Measurements from ENCODE around the gene PLSCR5. TPM values are rescaled to one million over a fixed set of nuclear protein-coding genes. Genes with fewer than 3 reads are reported as not detected.

PLSCR5 gene
- total and polyA plus RNA-seq, 2 donors (not counting 3 experiments of a cell fraction or from before 2014, with no cell fraction given), result not detected

GRCh38 chr3:146590521-146590920 is 14.6 kb downstream of the PLSCR5 start:
- DNase-seq (ENCODE audit: low read depth, low spot score), result peak; percentile 24
- no peak for TF ChIP-seq GATA2 (IDR thresholded peaks at IDR 0.05; ENCODE audit: insufficient read depth, insufficient read length, low read depth, low read length)
- TF ChIP-seq MYC (IDR thresholded peaks at IDR 0.05; ENCODE audit: low read depth, low read length), result no peak
- TF ChIP-seq FOS (IDR thresholded peaks at IDR 0.05; ENCODE audit: borderline replicate concordance, insufficient read depth, low read length), result no peak
- TF ChIP-seq MAX (IDR thresholded peaks at IDR 0.05; ENCODE audit: insufficient read depth, insufficient read length), result no peak
- no peak overlapping the region for H3K4me2 ChIP-seq (ENCODE audit: insufficient read depth, low read length)
- no peaks in the 10 kb centered on the region for H3K9me3 ChIP-seq (replicated peaks; ENCODE audit: control insufficient read depth, insufficient read depth, low read length)
- BruUV-seq (replicated peaks), result no TSS peak
- no peaks in the 10 kb centered on the region for H4K20me1 ChIP-seq (replicated peaks; ENCODE audit: control insufficient read depth, extremely low read depth, insufficient read depth, low read length)
- no peaks in the 10 kb centered on the region for H3K36me3 ChIP-seq (ENCODE audit: control insufficient read depth in 2 of 2, extremely low read depth in 1 of 2, insufficient read depth in 2 of 2, low read length in 2 of 2)
- no peaks in the 10 kb centered on the region for H3K79me2 ChIP-seq (ENCODE audit: control insufficient read depth, insufficient read depth, low read length)
- dilution Hi-C loops (cut with MboI; ENCODE audit: extremely low pct_ligation_motif_present, low sequenced_read_pairs) (no loop called here), intact Hi-C loops (cut with micrococcal nuclease) (loop anchor here (1.0 to 5.0 kb wide), 4 partner anchors 51 to 602 kb away; no protein-coding TSS in a partner anchor)
- no peak overlapping the region for H3K27ac ChIP-seq (ENCODE audit: insufficient read depth, low read depth, low read length)
- H3K27me3 ChIP-seq (ENCODE audit: control insufficient read depth in 2 of 2, insufficient read depth in 2 of 2, low read length in 2 of 2), result no peaks in the 10 kb centered on the region
- H3K4me3 ChIP-seq (replicated peaks in 1 of 3; ENCODE audit: insufficient read depth in 1 of 3, low read depth in 1 of 3, low read length in 3 of 3), result no peak overlapping the region
- no peak overlapping the region for H3K9ac ChIP-seq (replicated peaks; ENCODE audit: extremely low read depth, insufficient read depth, low read length)
- no peaks in the 10 kb centered on the region for H3K4me1 ChIP-seq (ENCODE audit: control insufficient read depth, extremely low read depth, insufficient read depth, low read length)
- H3K9me1 ChIP-seq (replicated peaks; ENCODE audit: control insufficient read depth, extremely low read depth, insufficient read depth, low read length), result no peaks in the 10 kb centered on the region
- FAIRE-seq, result no peak
- POLR2A ChIA-PET, result no interaction called here
- CTCF ChIA-PET, result interaction anchor here (0.8 to 7.2 kb wide), 18 partner anchors 8 to 345 kb away, joined by 3 to 122 read pairs (median 4); partner anchors contain the start of gene PLSCR5
- peak overlapping the region; percentile 21 for H2AFZ ChIP-seq (ENCODE audit: low read depth, low read length)

- TF ChIP-seq POLR2A (IDR thresholded peaks at IDR 0.05; ENCODE audit: low read depth, low read length) (no peak), MAX (IDR thresholded peaks at IDR 0.05; ENCODE audit: insufficient read depth, insufficient read length) (no peak), GATA2 (IDR thresholded peaks at IDR 0.05; ENCODE audit: insufficient read depth, insufficient read length, low read depth, low read length) (no peak), CTCF (IDR thresholded peaks at IDR 0.05; ENCODE audit: extremely low read depth in 1 of 2, insufficient read depth in 1 of 2, low read depth in 1 of 2, low read length in 2 of 2) (peak; percentile 23 to 26)
- Histone ChIP-seq H3K4me2 (ENCODE audit: insufficient read depth, low read length) (no peak overlapping the region), H3K79me2 (ENCODE audit: control insufficient read depth, insufficient read depth, low read length) (no peaks in the 10 kb centered on the region), H4K20me1 (replicated peaks; ENCODE audit: control insufficient read depth, extremely low read depth, insufficient read depth, low read length) (no peaks in the 10 kb centered on the region), H3K9ac (replicated peaks; ENCODE audit: extremely low read depth, insufficient read depth, low read length) (no peak overlapping the region), H3K36me3 (ENCODE audit: control insufficient read depth in 2 of 2, extremely low read depth in 1 of 2, insufficient read depth in 2 of 2, low read length in 2 of 2) (no peaks in the 10 kb centered on the region), H3K4me1 (ENCODE audit: control insufficient read depth, extremely low read depth, insufficient read depth, low read length) (no peaks in the 10 kb centered on the region), H3K9me1 (replicated peaks; ENCODE audit: control insufficient read depth, extremely low read depth, insufficient read depth, low read length) (no peaks in the 10 kb centered on the region), H3K27ac (ENCODE audit: insufficient read depth, low read depth, low read length) (no peak overlapping the region), H3K9me3 (replicated peaks; ENCODE audit: control insufficient read depth, insufficient read depth, low read length) (no peaks in the 10 kb centered on the region), H3K27me3 (ENCODE audit: control insufficient read depth in 2 of 2, insufficient read depth in 2 of 2, low read length in 2 of 2) (no peaks in the 10 kb centered on the region), H2AFZ (ENCODE audit: low read depth, low read length) (no peak overlapping the region), H3K4me3 (replicated peaks in 1 of 3; ENCODE audit: insufficient read depth in 1 of 3, low read depth in 1 of 3, low read length in 3 of 3) (no peak overlapping the region)
- dilution Hi-C loops (cut with MboI; ENCODE audit: extremely low pct_ligation_motif_present, low sequenced_read_pairs), result no loop called here
- intact Hi-C loops (cut with micrococcal nuclease), result loop anchor here (1.0 to 5.0 kb wide), 4 partner anchors 51 to 603 kb away; no protein-coding TSS in a partner anchor
- POLR2A ChIA-PET, result no interaction called here
- no TSS peak for BruUV-seq (replicated peaks)
- CTCF ChIA-PET, result interaction anchor here (0.8 to 7.2 kb wide), 19 partner anchors 9 to 345 kb away, joined by 3 to 122 read pairs (median 4); partner anchors contain the start of gene PLSCR5
- FAIRE-seq (peak; percentile 70), DNase-seq (ENCODE audit: low read depth, low spot score) (peak; percentile 67)
These were observed 15.1 kb downstream of the PLSCR5 start for GRCh38 chr3:146589899-146590508.

All from endothelial cell of umbilical vein (primary cell).